SK-N-MC (cell line): ENCODE results near the gene PPP1R13L.

Experiments used
- DNase-seq: peaks from one replicate; pipeline ENCODE4 v3.0.0-alpha.2; 2011; ENCODE audit warnings: low read depth, low spot score
- H3K27ac ChIP-seq: fragments of 200-600 bp; sonication (generic); 2 replicates; pipeline ENCODE4 v1.5.1; 2016; ENCODE audit warnings: mixed run types
- H3K36me3 ChIP-seq: fragments of 200-600 bp; sonication (generic); 2 replicates; pipeline ENCODE4 v1.6.1; 2017; ENCODE audit warnings: antibody characterized with exemption, low read length, mixed read lengths; ENCODE audit not compliant: insufficient read depth
- H3K4me3 ChIP-seq: fragments of 200-600 bp; sonication (generic); 2 replicates; pipeline ENCODE4 v1.5.1; 2016
- H3K9ac ChIP-seq: fragments of 200-600 bp; sonication (generic); 2 replicates; pipeline ENCODE4 v1.8.0; 2017; ENCODE audit warnings: mixed run types, mixed read lengths; ENCODE audit not compliant: insufficient read length
- H3K9me3 ChIP-seq: fragments of 200-600 bp; sonication (generic); 2 replicates; pipeline ENCODE4 v1.6.1; 2017; ENCODE audit warnings: low read depth, mild to moderate bottlenecking, antibody characterized with exemption, low read length, moderate library complexity, mixed read lengths
- EZH2 ChIP-seq: fragments of 200-600 bp; sonication (generic); IDR thresholded peaks from one replicate; pipeline ENCODE4 v1.6.1; 2017; ENCODE audit warnings: antibody characterized with exemption
- FOXP2 ChIP-seq: optimal IDR thresholded peaks from 2 replicates; pipeline ENCODE3; 2011; ENCODE audit warnings: mild to moderate bottlenecking, moderate library complexity; ENCODE audit not compliant: insufficient read depth; ENCODE audit errors: extremely low read length, control extremely low read depth
- POLR2AphosphoS5 ChIP-seq: IDR thresholded peaks from 2 replicates; pipeline ENCODE4 v1.6.1; 2012; ENCODE audit warnings: mild to moderate bottlenecking, low read depth, low read length, borderline replicate concordance

The PPP1R13L gene

GRCh38 chr19:45423033-45423588 is 18.2 kb upstream of the PPP1R13L start:
- TF ChIP-seq EZH2 (no peak), POLR2AphosphoS5 (no peak), FOXP2 (no peak)
- H3K4me3 ChIP-seq, result peak overlapping the region; percentile 96
- DNase-seq, result no peak
- H3K9me3 ChIP-seq, result no peaks in the 10 kb centered on the region
- H3K27ac ChIP-seq, result peak overlapping the region; percentile 82
- H3K9ac ChIP-seq, result peak overlapping the region; percentile 96
- H3K36me3 ChIP-seq, result peaks cover 16% of the 10 kb centered on the region; the same call in 1 of the 2 replicates

DNA sequence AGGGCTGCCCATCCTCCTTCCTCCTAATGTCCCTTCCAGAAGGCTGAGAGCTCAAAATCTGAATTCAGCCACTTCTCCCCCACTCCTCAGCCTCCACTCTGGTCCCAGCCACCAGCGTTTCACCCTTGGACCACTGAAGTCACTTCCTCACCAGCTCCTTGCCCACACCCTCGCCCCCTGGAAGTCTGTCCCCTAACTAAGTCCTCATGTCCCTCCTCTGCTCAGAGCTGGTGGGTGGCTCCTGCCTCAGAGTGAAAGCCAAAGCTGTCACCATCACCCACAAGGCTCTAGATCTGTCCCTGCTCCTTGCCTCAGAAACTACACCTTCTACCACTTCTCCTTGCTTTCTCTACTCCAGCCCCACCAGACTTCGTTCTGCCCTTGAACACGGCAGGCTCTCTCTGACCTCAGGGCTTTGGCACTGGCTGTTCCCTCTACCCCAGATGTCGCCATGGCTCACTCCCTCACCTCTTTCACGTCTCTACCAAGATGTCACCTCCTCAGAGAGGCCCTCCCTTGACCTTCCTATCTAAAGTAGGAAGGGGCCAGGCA is 17.2 kb upstream of the PPP1R13L start:
- Histone ChIP-seq H3K9me3 (no peaks in the 10 kb centered on the region), H3K36me3 (peaks cover 23% of the 10 kb centered on the region; the same call in 1 of the 2 replicates), H3K4me3 (no peak overlapping the region), H3K9ac (no peak overlapping the region), H3K27ac (no peak overlapping the region)
- no peak for DNase-seq
- no peak for TF ChIP-seq EZH2
- TF ChIP-seq FOXP2, result no peak
- no peak for TF ChIP-seq POLR2AphosphoS5

DNA sequence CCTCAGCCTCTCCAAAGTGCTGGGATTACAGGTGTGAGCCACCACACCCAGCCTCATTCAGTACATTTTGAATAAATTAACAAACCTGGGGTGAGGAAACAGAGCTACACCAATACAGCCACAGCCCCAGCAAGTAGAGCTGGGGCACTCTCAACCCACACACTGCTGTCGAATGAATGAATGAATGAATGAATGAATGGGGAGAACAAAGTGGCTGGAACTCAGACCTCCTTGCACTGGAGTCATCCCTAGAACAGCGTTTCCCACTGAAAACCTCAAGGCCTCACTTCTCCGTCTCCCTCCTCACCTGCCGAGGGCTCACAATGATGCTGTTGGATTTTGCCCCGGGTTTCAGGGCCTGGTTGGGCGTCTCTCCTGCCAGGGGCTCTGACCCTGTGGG is 16.0 kb upstream of the PPP1R13L start:
- no peak for DNase-seq
- H3K36me3 ChIP-seq, result peaks cover 26% of the 10 kb centered on the region; the same call in 1 of the 2 replicates
- no peak overlapping the region for H3K9ac ChIP-seq
- no peak overlapping the region for H3K27ac ChIP-seq
- no peak overlapping the region for H3K4me3 ChIP-seq
- TF ChIP-seq POLR2AphosphoS5 (no peak), EZH2 (no peak), FOXP2 (no peak)
- H3K9me3 ChIP-seq, result no peaks in the 10 kb centered on the region

- Histone ChIP-seq H3K36me3 (peaks cover 31% of the 10 kb centered on the region; the same call in 1 of the 2 replicates), H3K27ac (no peak overlapping the region), H3K9me3 (no peaks in the 10 kb centered on the region), H3K4me3 (no peak overlapping the region), H3K9ac (no peak overlapping the region)
- TF ChIP-seq FOXP2 (no peak), POLR2AphosphoS5 (no peak), EZH2 (no peak)
- no peak for DNase-seq
These were observed 15.5 kb upstream of the PPP1R13L start for GRCh38 chr19:45420356-45420755.

- Histone ChIP-seq H3K36me3 (peaks cover 32% of the 10 kb centered on the region; the same call in 1 of the 2 replicates), H3K9me3 (no peaks in the 10 kb centered on the region), H3K9ac (no peak overlapping the region), H3K27ac (no peak overlapping the region), H3K4me3 (no peak overlapping the region)
- DNase-seq, result no peak
- TF ChIP-seq POLR2AphosphoS5 (no peak), FOXP2 (no peak), EZH2 (no peak)
These were observed 15.0 kb upstream of the PPP1R13L start for GRCh38 chr19:45419895-45420294.

- Histone ChIP-seq H3K36me3 (peaks cover 37% of the 10 kb centered on the region; the same call in 1 of the 2 replicates), H3K27ac (no peak overlapping the region), H3K4me3 (no peak overlapping the region), H3K9me3 (no peaks in the 10 kb centered on the region), H3K9ac (no peak overlapping the region)
- no peak for DNase-seq
- TF ChIP-seq EZH2 (no peak), POLR2AphosphoS5 (no peak), FOXP2 (no peak)
These were observed 14.5 kb upstream of the PPP1R13L start for GRCh38 chr19:45419396-45419795.

- DNase-seq, result no peak
- no peak overlapping the region for H3K4me3 ChIP-seq
- TF ChIP-seq FOXP2, result no peak
- no peak for TF ChIP-seq EZH2
- no peak for TF ChIP-seq POLR2AphosphoS5
- H3K27ac ChIP-seq, result no peak overlapping the region
- H3K9ac ChIP-seq, result no peak overlapping the region
- H3K36me3 ChIP-seq, result peaks cover 43% of the 10 kb centered on the region
- no peaks in the 10 kb centered on the region for H3K9me3 ChIP-seq
These were observed 13.9 kb upstream of the PPP1R13L start for GRCh38 chr19:45418802-45419201.

DNA sequence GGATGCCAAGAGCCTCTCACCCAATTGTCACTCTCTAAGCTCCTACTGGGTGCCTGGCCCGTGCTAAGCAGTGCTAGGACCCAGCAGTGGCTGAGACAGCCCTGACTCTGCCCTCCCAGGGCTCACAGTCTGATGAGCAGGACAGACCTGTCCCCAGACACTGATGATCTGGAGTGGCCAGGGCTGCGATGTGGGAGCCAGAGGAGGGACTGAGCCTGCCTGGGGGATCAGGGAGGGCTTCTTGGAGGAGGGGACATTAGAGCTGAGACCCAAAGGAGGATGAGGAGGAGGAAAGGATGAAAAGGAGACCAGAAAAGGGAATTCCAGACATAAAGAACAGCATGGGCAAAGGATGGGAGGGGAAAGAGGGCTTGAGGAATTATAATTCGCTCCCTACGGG is 12.3 kb upstream of the PPP1R13L start:
- no peak overlapping the region for H3K9ac ChIP-seq
- H3K27ac ChIP-seq, result no peak overlapping the region
- no peaks in the 10 kb centered on the region for H3K9me3 ChIP-seq
- H3K4me3 ChIP-seq, result no peak overlapping the region
- peaks cover 56% of the 10 kb centered on the region for H3K36me3 ChIP-seq
- no peak for DNase-seq
- TF ChIP-seq FOXP2, result no peak
- no peak for TF ChIP-seq EZH2
- TF ChIP-seq POLR2AphosphoS5, result no peak
